Gastrocnemius medialis (tissue), 4 donors: ENCODE measurements around the gene KLC1.

Source experiments
- POLR2A ChIP-seq, 2 donors: fragments of 450-650 bp; IDR thresholded peaks; one replicate each; pipeline ENCODE4 v1.6.1; 2017; ENCODE audit warnings: antibody characterized with exemption in 2 of 2, mild to moderate bottlenecking in 2 of 2, moderate library complexity in 2 of 2
- TF ChIP-seq, protein P1 (sequence below), 5 experiments: fragments of 450-650 bp in 3 of 5; fragments of 200-600 bp in 2 of 5; sonication (generic) in 2 of 5; IDR thresholded peaks in 4 of 5; conservative IDR thresholded peaks in 1 of 5; 1 replicate in 4 of 5; 2 replicates in 1 of 5; pipeline ENCODE4 v1.5.1; 2016 to 2019; ENCODE audit warnings: antibody characterized with exemption in 5 of 5, mild to moderate bottlenecking in 3 of 5, moderate library complexity in 3 of 5

DNA sequence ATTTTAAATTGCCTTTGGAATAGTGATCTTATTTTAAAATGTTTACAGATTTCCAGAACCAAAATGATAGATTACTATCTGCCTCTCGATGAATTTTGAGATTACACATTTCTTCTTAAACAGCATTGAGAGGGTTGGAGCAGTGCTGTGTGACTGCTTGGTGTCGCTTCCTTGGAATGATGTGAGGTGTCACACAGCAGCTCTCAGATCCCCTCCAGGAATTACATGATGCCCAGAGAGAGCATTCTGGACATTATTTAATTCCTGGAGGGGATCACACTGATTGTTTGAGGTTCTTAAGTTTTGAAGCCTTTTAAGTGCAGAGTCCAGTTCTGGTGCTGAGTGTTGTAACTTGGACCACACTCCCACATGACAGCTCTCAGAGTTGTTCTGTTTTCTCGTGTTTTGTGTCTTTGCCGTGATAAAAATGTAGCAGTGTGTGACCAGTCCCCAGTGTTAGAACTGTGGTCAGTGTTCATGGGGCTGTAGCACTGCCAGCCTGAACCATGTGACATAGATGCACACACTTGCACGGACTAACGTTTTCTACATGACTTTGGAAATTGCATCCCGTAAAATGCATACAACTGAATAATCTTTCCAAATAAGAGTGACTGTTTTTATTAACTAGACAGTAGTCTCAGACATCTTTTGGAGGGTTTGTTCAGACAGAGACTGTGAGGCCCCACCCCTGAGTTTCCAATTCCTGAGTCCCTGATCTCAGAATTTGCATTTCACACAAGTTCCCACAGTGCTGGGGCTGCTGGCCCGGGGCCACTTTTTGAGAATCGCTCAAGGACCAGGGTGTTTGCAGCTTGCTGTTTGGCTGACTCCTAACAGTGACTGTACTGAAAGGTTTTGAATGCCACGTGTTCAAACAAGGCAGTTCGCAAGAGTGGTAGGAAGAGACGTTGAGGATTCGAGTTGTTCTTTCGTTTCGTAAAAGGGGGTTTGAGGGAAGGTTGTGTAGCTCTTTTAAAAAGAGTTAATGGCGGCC, 60.2 kb downstream of the KLC1 start:
- no peak for TF ChIP-seq POLR2A (IDR thresholded peaks at IDR 0.05)
- TF ChIP-seq, protein P1, sequence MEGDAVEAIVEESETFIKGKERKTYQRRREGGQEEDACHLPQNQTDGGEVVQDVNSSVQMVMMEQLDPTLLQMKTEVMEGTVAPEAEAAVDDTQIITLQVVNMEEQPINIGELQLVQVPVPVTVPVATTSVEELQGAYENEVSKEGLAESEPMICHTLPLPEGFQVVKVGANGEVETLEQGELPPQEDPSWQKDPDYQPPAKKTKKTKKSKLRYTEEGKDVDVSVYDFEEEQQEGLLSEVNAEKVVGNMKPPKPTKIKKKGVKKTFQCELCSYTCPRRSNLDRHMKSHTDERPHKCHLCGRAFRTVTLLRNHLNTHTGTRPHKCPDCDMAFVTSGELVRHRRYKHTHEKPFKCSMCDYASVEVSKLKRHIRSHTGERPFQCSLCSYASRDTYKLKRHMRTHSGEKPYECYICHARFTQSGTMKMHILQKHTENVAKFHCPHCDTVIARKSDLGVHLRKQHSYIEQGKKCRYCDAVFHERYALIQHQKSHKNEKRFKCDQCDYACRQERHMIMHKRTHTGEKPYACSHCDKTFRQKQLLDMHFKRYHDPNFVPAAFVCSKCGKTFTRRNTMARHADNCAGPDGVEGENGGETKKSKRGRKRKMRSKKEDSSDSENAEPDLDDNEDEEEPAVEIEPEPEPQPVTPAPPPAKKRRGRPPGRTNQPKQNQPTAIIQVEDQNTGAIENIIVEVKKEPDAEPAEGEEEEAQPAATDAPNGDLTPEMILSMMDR (IDR thresholded peaks at IDR 0.05 in 4 of 5, conservative IDR thresholded peaks at IDR 0.05 in 1 of 5) = no peak
